ENCODE measurements around the gene LSG1.

LSG1 gene

GRCh38 chr3:194682189-194682693, 10.2 kb upstream of the LSG1 start:
- Histone ChIP-seq H3K27me3 (replicated peaks; ENCODE audit: control insufficient read depth, insufficient read depth, low read length) (no peaks in the 10 kb centered on the region), H3K4me3 (replicated peaks; ENCODE audit: low read depth, low read length) (no peak overlapping the region), H3K36me3 (ENCODE audit: control insufficient read depth, insufficient read depth, low read length) (no peaks in the 10 kb centered on the region)
- DNase-seq (ENCODE audit: extremely low read depth, insufficient read length) = no peak
- TF ChIP-seq CTCF (IDR thresholded peaks at IDR 0.05; ENCODE audit: insufficient read depth, low read length, poor library complexity, severe bottlenecking) = no peak

DNA sequence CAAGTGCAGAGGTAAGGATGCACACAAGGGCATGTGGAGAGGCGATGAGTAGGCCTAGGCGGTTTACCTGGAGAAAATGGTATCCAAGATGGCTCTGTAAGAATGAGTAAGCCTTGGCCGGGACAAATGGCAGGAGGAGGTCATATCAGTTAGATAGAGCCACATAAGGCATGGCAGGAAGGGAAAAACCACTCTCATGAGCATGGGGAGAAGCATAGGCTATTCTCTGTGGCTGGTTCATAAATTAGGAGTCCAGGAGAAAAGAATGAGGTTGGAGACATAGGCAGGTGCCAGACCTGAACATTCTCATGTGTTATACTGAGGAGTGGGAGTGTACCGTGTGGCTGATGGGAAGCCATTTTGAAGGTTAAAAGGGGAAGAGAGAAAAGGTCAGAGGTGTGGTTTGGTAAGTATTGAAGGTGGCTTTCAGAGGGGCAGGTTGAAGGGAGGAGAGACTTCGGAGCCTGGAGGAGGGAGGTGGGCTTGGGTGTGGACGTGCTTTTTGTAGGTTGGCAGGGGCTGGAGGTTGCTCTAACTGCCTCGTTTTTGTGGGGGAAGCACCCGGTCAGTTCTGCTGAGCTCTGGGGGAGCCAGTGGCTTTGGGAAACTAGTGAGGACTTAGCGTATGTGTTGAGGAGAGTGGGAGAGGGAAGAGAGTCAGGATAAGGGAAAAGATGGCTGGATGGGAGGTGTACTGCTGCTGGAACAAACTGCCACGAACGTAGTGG, 9.1 kb upstream of the LSG1 start:
- TF ChIP-seq CTCF (IDR thresholded peaks at IDR 0.05; ENCODE audit: insufficient read depth, low read length, poor library complexity, severe bottlenecking) = no peak
- no peaks in the 10 kb centered on the region for H3K36me3 ChIP-seq (ENCODE audit: control insufficient read depth, insufficient read depth, low read length)
- no peaks in the 10 kb centered on the region for H3K27me3 ChIP-seq (replicated peaks; ENCODE audit: control insufficient read depth, insufficient read depth, low read length)
- no peak overlapping the region for H3K4me3 ChIP-seq (replicated peaks; ENCODE audit: low read depth, low read length)
- DNase-seq (ENCODE audit: extremely low read depth, insufficient read length) = no peak

DNA sequence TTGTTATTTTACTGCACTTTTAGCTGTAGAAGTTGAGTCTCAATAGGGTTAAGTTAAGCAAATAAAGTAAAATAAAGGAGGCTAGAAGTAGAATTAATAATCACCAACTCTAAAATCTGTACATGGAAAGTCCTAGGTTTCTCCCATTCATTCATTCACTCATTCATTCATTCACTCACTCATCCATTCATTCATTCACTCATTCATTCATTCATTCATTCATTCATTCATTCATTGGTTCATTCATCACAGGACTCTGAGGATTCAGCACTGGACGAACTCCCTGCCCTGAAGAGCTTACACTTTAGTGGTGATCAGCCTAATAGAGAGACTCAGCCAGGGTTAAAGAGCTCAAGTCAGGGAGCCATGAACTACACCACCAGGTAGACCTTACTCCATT, 4.5 kb upstream of the LSG1 start:
- TF ChIP-seq CTCF (IDR thresholded peaks at IDR 0.05; ENCODE audit: insufficient read depth, low read length, poor library complexity, severe bottlenecking) = no peak
- H3K27me3 ChIP-seq (replicated peaks; ENCODE audit: control insufficient read depth, insufficient read depth, low read length) = no peaks in the 10 kb centered on the region
- H3K4me3 ChIP-seq (replicated peaks; ENCODE audit: low read depth, low read length) = no peak overlapping the region
- no peak for DNase-seq (ENCODE audit: extremely low read depth, insufficient read length)
- H3K36me3 ChIP-seq (ENCODE audit: control insufficient read depth, insufficient read depth, low read length) = no peaks in the 10 kb centered on the region

DNA sequence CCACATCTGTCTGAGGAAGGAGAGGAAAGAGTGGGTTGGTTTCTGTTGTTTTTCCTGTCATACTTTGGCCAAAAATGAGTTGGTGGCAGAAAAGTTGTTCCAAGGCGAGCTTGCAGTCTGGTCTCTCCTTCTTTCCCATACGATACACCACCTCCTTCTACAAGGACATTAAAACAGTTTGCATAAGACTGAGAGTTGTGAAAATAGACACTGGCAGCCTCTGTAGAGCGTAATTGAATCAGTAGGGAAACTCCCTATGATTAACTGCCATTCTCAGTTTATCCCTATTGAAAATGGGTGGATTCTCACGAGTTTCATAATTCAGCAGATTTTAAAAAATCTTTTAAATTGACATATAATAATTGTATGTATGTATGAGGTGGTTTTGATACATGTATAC, 3.7 kb upstream of the LSG1 start:
- Histone ChIP-seq H3K4me3 (replicated peaks; ENCODE audit: low read depth, low read length) (no peak overlapping the region; the same call in 1 of the 2 replicates), H3K36me3 (ENCODE audit: control insufficient read depth, insufficient read depth, low read length) (no peaks in the 10 kb centered on the region), H3K27me3 (replicated peaks; ENCODE audit: control insufficient read depth, insufficient read depth, low read length) (no peaks in the 10 kb centered on the region)
- no peak for DNase-seq (ENCODE audit: extremely low read depth, insufficient read length)
- no peak for TF ChIP-seq CTCF (IDR thresholded peaks at IDR 0.05; ENCODE audit: insufficient read depth, low read length, poor library complexity, severe bottlenecking)

- no peaks in the 10 kb centered on the region for H3K27me3 ChIP-seq (replicated peaks; ENCODE audit: control insufficient read depth, insufficient read depth, low read length)
- no peaks in the 10 kb centered on the region for H3K36me3 ChIP-seq (ENCODE audit: control insufficient read depth, insufficient read depth, low read length)
- no peak for TF ChIP-seq CTCF (IDR thresholded peaks at IDR 0.05; ENCODE audit: insufficient read depth, low read length, poor library complexity, severe bottlenecking)
- DNase-seq (ENCODE audit: extremely low read depth, insufficient read length) = no peak
- no peak overlapping the region; the same call in 1 of the 2 replicates for H3K4me3 ChIP-seq (replicated peaks; ENCODE audit: low read depth, low read length)
These were observed 3.2 kb upstream of the LSG1 start for GRCh38 chr3:194675081-194675640.
